Measurements from ENCODE around the gene CCDC9B. TPM values are rescaled to one million over a fixed set of nuclear protein-coding genes. Genes with fewer than 3 reads are reported as not detected.

CCDC9B gene
- total RNA-seq: 100 to 1,000 TPM in 7 of 9 donors, 10 to 100 TPM in 2; 54.1 to 165 (median 119) TPM
- polyA plus RNA-seq: 100 to 1,000 TPM in 1 of 2 donors, 10 to 100 TPM in 1; 38.0 to 121 TPM
- long read RNA-seq, donor 1, partial matches to known transcripts: 27 of 41 reads
- long read RNA-seq, donor 1, other reads (novel, unspliced or antisense): 10 of 41 reads
- long read RNA-seq, donor 2, partial matches to known transcripts: 27 of 52 reads
- long read RNA-seq, donor 2, other reads (novel, unspliced or antisense): 21 of 52 reads
- long read RNA-seq, donor 3, transcript CCDC9B-206 (11 exons, 3,022 nt): major isoform, 5 of 22 reads
- long read RNA-seq, donor 3, partial matches to known transcripts: 13 of 22 reads
- long read RNA-seq, donor 3, other reads (novel, unspliced or antisense): 4 of 22 reads

DNA sequence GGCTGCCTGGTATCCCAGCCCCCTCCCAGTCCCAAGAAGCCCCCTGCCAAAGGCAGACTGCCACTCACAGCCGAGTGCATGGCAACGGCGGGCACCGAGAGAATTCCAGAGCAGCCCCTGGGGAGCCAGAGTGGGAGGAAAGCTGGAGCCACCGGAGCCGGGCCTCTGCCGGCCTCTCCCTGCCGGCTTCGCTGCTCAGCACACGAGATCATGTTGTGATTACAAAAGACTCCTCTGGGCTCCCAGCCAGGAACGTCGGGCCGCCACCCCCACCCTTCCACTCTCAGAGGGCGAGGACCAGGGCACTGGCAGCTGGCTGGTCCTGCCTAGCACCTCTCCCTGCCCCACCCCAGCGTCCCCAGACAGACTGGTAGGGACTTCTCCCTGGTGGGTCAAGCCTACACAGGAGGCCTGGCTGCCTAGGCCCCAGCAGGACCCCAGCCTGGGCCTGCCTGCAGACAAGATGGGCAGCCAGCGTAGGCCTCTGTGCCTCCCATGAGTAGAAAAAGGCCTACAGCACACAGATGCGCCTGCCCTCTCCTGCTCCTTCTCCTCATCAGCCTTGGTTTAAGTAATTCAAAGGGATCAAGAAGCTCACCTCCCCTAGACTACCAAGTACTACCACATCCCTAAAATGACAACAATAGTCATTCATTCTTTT is at the start of gene CCDC9B:
CCDC9B (minus strand) TSS at position 200 of the 661 bp plus-strand sequence; CDS start at position 80, 120 bp downstream.
- TF ChIP-seq POLR2A (IDR thresholded peaks at IDR 0.05): peak in 1 of 2 donors; percentile 73
- TF ChIP-seq, protein P1, sequence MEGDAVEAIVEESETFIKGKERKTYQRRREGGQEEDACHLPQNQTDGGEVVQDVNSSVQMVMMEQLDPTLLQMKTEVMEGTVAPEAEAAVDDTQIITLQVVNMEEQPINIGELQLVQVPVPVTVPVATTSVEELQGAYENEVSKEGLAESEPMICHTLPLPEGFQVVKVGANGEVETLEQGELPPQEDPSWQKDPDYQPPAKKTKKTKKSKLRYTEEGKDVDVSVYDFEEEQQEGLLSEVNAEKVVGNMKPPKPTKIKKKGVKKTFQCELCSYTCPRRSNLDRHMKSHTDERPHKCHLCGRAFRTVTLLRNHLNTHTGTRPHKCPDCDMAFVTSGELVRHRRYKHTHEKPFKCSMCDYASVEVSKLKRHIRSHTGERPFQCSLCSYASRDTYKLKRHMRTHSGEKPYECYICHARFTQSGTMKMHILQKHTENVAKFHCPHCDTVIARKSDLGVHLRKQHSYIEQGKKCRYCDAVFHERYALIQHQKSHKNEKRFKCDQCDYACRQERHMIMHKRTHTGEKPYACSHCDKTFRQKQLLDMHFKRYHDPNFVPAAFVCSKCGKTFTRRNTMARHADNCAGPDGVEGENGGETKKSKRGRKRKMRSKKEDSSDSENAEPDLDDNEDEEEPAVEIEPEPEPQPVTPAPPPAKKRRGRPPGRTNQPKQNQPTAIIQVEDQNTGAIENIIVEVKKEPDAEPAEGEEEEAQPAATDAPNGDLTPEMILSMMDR (IDR thresholded peaks at IDR 0.05): no peak
- peak; percentile 67 to 75 (median 72) for ATAC-seq
- 10 to 22% (median 12%) methylated on average over 14 to 17 of the region's 17 CpGs for WGBS, 4 donors
- H3K4me1 ChIP-seq: peaks cover 30 to 88% (median 78%) of the 10 kb centered on the region in 12 donors
- intact Hi-C loops (cut with DNase I): loop anchor here in 8 of 10 donors (1.0 to 5.0 kb wide), 5 partner anchors 16 to 81 kb away; partner anchors contain the start of gene INAFM2 (in 2 of the 8)
- H3K4me3 ChIP-seq: peak within 1 kb of the TSS; percentile 24 to 63 (median 50)
- peaks cover 0 to 13% (median 0%) of the 10 kb centered on the region in 9 donors for H3K36me3 ChIP-seq
- peak within 1 kb of the TSS; percentile 94 to 100 (median 97) for H3K27ac ChIP-seq
- peak; percentile 92 to 94 (median 93) for DNase-seq
- no peaks in the 10 kb centered on the region for H3K9me3 ChIP-seq
- no peaks in the 10 kb centered on the region for H3K27me3 ChIP-seq

DNA sequence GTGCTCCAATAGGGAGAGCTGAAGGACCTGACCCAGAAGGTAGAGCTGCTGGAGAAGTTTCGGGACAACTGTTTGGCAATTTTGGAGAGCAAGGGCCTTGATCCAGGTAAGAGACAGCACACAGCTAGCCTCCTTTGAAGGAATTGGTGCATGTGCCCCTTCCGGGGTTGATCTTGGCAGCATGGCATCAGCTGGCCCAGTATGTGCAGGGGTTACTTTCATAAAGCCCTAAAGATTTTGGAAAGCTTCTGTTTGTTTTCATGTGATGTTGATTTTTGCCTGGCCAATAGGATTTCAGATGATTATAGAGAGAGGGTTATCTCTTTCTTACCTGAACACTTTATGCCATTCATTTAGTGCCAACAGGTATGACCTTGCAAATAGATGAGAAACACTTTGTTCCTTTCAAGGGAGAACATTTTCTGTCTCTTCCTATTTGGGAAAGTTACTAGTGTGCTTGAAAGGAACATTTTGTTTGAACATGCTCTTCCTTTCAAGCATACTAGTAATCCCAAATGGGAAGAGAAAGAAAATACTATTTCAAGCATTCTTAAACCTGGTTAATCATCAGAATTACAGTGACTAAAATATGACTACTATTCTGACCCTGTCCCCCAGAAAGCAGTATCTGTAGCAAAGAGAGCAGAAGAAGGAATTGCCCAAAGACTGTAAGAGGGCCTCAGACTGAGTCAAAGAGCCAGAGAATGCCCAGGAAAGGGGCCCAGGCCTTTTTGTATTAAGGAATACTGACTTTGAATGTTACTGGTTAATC is 49.3 kb upstream of the CCDC9B start:
- TF ChIP-seq POLR2A (IDR thresholded peaks at IDR 0.05): no peak
- TF ChIP-seq, protein P1 (IDR thresholded peaks at IDR 0.05): no peak
- peaks cover 0 to 15% (median 0%) of the 10 kb centered on the region in 12 donors for H3K4me1 ChIP-seq
- no peak overlapping the region for H3K27ac ChIP-seq
- ATAC-seq (no peak), DNase-seq (no peak)
- intact Hi-C loops (cut with DNase I): no loop called here
- H3K27me3 ChIP-seq: no peaks in the 10 kb centered on the region
- 96 to 100% (median 99%) methylated on average over 2 of the region's 2 CpGs for WGBS, 4 donors
- H3K36me3 ChIP-seq: peaks cover 0 to 74% (median 64%) of the 10 kb centered on the region in 9 donors
- H3K4me3 ChIP-seq: no peak overlapping the region
- no peaks in the 10 kb centered on the region for H3K9me3 ChIP-seq

DNA sequence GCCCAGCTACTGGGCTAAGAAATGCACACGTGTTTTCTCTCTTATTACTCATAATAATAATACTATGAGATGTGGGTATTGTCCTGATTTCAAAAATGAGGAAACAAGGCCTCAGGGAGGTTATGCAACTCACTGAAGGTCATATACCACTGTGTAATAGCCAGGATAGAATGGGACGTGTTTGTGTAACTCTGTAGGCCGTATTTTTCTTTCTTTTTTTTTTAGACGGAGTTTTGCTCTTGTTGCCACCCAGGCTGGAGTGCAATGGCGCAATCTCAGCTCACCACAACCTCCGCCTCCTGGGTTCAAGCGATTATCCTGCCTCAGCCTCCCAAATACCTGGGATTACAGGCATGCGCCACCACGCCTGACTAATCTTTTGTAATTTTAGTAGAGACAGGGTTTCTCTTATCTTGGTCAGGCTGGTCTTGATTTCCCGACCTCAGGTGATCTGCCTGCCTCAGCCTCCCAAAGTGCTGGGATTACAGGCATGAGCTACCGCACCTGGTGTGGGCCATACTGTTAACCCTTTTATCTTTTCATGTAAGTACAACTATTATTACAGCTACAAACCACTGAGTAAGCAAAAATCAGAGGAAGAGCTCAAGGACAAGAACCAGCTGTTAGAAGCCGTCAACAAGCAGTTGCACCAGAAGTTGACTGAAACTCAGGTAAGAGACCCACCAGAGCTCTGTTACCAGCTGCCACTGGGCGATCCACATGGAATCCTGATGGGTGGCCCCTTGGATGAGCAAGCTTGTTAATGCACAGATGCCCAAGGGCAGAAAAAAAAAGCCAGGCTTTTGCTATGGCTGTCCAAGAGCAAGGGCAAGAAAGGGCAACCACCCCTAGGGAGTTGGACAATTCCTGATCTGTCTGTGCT is 48.4 kb upstream of the CCDC9B start:
- Histone ChIP-seq H3K9me3 (no peaks in the 10 kb centered on the region), H3K4me3 (no peak overlapping the region), H3K27me3 (no peaks in the 10 kb centered on the region), H3K4me1 (peaks cover 0 to 18% (median 0%) of the 10 kb centered on the region in 12 donors), H3K27ac (peak overlapping the region in 1 of 12 donors; percentile 63), H3K36me3 (peaks cover 0 to 72% (median 63%) of the 10 kb centered on the region in 9 donors)
- WGBS, 4 donors: 84 to 94% (median 91%) methylated on average over 13 of the region's 13 CpGs
- TF ChIP-seq POLR2A (IDR thresholded peaks at IDR 0.05): no peak
- TF ChIP-seq, protein P1 (IDR thresholded peaks at IDR 0.05): no peak
- intact Hi-C loops (cut with DNase I): no loop called here
- DNase-seq: no peak
- peak in 3 of 4 donors; percentile 53 to 70 (median 59) for ATAC-seq
